ENCODE measurements around the gene ECSCR.
A peak's percentile ranks its signal among the peaks of the same experiment; 100 is the strongest.

ECSCR gene

GRCh38 chr5:139468421-139468931 lies 5.9 kb upstream of the ECSCR start:
- no peak for TF ChIP-seq CTCF (IDR thresholded peaks at IDR 0.05; ENCODE audit: low read depth, low read length)
- no peak for DNase-seq (ENCODE audit: low read depth in 2 of 2)
- no peak overlapping the region for H3K4me3 ChIP-seq (replicated peaks in 1 of 2; ENCODE audit: low read depth in 2 of 2, low read length in 2 of 2)

GRCh38 chr5:139461698-139462097 lies 845 bp downstream of the ECSCR start:
- no peak for TF ChIP-seq CTCF (IDR thresholded peaks at IDR 0.05; ENCODE audit: low read depth, low read length)
- peak overlapping the region in 1 of 2 donors; percentile 37 for H3K4me3 ChIP-seq (replicated peaks in 1 of 2; ENCODE audit: low read depth in 2 of 2, low read length in 2 of 2)
- DNase-seq (ENCODE audit: low read depth in 2 of 2), result peak; percentile 67 to 75

- DNase-seq (ENCODE audit: low read depth in 2 of 2), result no peak
- H3K4me3 ChIP-seq (replicated peaks in 1 of 2; ENCODE audit: low read depth in 2 of 2, low read length in 2 of 2), result peak overlapping the region in 1 of 2 donors; percentile 24
- TF ChIP-seq CTCF (IDR thresholded peaks at IDR 0.05; ENCODE audit: low read depth, low read length), result no peak
Measured at GRCh38 chr5:139461176-139461575, 1.4 kb downstream of the ECSCR start.

- DNase-seq (ENCODE audit: low read depth in 2 of 2), result no peak
- no peak for TF ChIP-seq CTCF (IDR thresholded peaks at IDR 0.05; ENCODE audit: low read depth, low read length)
- no peak overlapping the region for H3K4me3 ChIP-seq (replicated peaks in 1 of 2; ENCODE audit: low read depth in 2 of 2, low read length in 2 of 2)
Measured at GRCh38 chr5:139460455-139460854, 2.1 kb downstream of the ECSCR start.

- DNase-seq (ENCODE audit: low read depth in 2 of 2), result peak in 1 of 2 donors; percentile 34
- no peak for TF ChIP-seq CTCF (IDR thresholded peaks at IDR 0.05; ENCODE audit: low read depth, low read length)
- no peak overlapping the region for H3K4me3 ChIP-seq (replicated peaks in 1 of 2; ENCODE audit: low read depth in 2 of 2, low read length in 2 of 2)
Measured at GRCh38 chr5:139459451-139459934, 3.0 kb downstream of the ECSCR start.

DNA sequence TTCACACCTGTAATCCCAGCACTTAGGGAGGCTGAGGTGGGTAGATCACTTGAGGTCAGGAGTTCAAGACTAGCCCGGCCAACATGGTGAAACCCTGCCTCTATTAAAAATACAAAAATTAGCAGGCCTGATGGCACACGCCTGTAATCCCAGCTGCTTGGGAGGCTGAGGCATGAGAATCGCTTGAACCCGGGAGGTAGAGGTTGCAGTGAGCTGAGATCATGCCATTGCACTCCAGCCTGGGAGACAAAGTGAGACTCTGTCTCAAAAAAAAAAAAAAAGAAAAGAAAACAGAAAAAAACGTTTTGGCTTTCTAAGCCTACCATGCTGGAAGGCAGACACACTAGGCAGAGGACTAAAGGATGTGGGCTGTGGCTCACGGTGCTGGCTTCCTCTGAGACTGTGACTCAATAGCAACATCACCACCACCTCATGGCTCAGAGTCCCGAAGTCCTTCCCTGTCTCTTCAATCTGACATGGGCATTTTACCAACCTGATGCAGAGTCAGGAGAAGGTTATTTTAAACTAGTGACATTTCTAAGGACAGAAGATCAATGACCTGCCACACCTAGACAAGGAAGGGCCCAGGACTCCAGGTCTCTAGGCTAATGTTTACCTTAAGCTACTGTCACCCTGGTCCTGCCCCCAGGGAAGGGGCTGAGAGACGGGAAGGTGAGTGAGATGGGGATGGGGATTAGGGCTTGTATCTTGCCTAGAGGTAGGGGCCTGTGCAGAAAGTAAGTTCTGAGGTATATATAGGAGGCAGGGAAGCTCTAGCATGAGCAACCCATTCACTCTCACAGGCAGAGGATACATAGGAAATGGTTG lies 3.7 kb downstream of the ECSCR start:
- no peak for TF ChIP-seq CTCF (IDR thresholded peaks at IDR 0.05; ENCODE audit: low read depth, low read length)
- peak; percentile 53 to 87 for DNase-seq (ENCODE audit: low read depth in 2 of 2)

More for the DNA sequence above, 3.7 kb downstream of the ECSCR start:
- no peak overlapping the region for H3K4me3 ChIP-seq (replicated peaks in 1 of 2; ENCODE audit: low read depth in 2 of 2, low read length in 2 of 2)
